NK-92 treated with Interleukin-12 subunit alpha and Interleukin-12 subunit beta, amount 100 ng/mL, for 24 hours (cell line): ENCODE results near the gene TFDP1.

Experiments
- DNase-seq: peaks from one replicate; lab custom pipeline; 2025; lab: John Stamatoyannopoulos, UW

The TFDP1 gene

DNA sequence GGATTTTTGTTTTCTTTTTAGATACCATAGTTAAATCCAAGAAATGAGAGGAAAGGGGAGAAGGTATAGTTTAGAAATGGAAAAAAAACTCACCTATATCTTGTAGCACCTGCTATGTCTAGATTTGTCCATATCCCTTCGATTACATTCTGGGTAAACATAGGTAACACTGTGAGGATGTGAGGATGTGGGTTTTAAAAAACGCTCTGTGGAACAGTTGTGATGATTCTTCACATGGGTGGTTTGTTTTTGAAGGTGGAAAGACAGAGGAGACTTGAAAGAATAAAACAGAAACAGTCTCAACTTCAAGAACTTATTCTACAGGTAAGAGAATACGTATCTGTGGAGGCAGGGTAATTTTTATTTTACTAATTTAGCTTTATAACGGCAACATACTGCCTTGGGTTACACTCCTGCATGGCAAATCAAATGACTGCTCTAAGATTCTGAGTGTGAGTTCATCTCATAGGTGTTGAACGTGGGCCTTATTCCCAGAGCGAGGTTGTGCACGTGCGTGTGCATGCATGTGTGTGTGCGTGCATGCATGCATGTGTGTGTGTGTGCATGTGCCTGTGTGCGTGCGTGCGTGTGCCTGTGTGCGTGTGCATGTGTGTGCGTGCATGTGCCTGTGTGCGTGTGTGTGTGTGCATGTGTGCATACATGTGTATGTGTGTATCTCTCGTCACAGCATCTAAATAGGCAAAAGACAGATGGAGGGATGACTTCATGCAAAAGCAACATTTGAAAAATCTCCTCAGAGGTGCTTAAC lies 49.9 kb downstream of the TFDP1 start:
- DNase-seq, result no peak

DNA sequence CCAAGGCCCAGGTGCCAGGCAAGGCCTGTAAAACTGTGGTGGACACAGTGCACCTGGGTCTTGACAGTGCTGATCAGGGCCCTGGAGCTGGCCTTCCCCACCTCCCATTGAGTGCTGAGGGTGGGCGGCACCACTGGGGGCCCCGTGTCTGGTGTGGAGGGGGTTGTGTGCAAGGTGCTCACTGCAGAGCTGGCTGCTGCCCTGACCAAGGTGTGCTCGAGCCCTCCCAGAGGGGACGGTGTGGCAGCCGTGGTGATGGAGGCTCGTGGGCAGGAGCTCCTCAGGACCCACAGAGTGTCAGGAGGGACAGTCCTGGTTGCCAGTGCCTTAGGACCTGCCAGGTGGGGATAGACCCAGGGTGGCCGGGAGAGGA lies 50.5 kb downstream of the TFDP1 start:
- DNase-seq, result no peak

DNA sequence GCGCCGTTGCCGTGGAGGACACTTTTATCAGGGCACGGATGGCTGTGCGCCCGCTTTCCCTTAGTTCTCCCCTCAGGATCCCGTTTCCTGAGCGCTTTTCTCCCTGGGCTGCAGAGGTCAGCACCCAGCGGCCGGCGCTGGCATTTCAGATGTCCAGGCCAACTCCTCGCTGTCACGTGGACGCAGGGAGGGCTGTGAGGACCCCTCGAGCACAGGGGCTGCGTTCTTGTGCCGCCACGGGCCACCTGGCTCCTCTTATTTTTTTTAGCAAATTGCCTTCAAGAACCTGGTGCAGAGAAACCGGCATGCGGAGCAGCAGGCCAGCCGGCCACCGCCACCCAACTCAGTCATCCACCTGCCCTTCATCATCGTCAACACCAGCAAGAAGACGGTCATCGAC lies 51.2 kb downstream of the TFDP1 start:
- DNase-seq, result no peak

DNA sequence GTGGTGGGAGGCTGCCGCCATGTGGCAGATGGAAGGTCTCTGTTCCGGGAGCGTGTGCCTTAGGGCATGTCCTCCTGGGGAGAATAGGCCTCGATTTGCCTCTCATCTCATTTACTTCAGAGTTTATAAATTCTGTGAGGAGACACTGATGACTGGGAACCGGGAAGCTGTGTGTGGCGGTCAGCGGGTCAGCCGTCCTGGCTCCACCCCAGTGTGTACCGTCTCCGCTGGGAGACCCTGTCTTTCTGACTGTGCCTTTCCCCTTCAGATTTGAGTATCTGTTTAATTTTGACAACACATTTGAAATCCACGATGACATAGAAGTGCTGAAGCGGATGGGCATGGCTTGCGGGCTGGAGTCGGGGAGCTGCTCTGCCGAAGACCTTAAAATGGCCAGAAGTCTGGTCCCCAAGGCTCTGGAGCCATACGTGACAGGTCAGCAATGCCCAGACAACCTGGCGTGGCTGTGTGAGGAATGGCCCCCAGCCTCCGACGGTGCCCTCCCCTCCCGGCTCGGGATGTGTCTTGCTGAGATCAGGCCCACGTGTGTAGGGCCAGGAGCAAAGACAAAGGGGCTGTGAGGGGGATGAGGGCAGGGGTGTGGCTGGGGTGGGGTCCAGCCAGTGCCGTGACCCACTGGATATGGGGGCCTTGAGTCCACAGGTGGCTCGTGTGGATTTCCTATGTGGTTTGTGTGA lies 51.9 kb downstream of the TFDP1 start:
- DNase-seq, result no peak

DNA sequence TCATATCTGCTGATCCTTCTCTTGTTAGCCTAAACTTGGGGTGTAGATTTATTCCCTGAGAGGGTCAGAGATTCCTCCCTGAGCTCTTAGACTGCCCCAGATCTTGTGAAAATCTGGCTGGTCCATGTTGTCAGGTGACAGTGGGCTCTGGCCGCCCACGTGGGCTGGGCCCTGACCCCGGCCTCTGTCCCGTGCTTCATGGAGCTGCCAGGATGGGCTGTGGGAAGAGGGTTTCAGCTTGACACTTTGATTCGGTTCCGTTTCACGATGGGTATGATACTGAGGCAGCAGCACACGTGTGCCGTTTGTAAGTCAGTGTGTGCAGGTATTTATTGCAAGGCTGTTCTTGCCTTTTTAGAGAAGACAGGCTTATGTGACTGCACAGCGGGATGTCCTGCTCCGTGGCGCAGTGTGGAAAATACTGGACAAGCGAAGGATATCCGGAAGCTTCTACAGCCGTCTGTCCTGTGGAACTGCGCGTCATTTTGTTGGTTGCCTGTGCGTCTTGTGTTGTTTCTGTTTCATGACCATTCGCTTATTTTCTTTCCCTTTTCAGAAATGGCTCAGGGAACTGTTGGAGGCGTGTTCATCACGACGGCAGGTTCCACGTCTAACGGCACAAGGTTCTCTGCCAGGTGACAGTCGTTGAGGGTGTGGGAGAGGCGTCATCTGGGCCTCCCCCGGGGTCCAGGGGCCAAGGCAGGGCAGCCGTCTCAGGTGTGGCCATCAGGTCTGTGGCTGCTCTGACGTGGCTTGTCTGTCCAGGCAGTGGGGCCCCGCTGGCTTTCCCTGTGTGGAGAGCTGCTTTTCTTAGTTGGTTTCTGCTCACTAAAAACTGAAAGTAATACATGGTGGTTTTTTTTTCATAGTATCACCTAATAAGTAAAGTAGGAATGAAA lies 53.0 kb downstream of the TFDP1 start:
- DNase-seq, result no peak

DNA sequence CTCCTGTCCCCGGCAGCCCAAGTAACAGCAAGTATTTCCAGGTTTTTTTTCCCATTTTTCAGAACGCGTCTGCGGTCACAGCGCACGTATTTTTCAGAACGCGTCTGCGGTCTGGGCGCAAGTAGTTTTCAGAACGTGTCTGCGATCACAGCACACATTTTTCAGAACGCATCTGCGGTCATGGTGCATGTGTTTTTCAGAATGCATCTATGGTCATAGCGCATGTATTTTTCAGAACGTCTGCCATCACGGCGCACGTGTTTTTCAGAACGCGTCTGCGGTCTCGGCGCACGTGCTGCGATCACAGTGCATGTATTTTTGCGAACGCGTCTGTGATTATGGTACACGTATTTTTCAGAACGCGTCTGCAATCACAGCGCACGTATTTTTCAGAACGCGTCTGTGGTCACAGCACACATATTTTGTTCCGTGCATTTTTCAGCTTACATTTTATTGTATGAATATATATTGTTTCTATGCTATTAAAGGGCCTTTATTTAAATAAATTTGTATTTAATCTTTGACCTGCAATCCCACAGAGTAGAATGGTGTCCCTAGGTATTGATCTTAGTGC lies 53.7 kb downstream of the TFDP1 start:
- DNase-seq, result no peak

DNA sequence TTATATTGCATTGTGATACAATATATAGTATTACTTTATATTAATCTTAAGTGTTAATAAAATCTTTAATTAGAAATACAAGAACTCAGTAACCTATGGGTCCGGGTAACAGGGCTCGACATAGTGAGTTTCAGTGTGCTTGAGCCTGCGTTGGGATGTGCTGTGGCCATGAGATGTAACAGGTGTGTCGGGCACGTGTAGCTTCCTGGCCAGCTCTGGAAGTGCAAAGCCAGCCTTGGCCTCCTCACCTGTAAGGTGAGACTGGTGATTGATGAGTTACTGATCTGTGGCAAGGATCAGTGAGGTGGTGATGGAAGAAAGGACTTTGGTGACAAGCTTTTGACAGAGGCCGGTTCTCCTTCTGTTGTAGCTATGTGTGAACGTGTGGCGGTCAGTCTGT lies 54.3 kb downstream of the TFDP1 start:
- no peak for DNase-seq

DNA sequence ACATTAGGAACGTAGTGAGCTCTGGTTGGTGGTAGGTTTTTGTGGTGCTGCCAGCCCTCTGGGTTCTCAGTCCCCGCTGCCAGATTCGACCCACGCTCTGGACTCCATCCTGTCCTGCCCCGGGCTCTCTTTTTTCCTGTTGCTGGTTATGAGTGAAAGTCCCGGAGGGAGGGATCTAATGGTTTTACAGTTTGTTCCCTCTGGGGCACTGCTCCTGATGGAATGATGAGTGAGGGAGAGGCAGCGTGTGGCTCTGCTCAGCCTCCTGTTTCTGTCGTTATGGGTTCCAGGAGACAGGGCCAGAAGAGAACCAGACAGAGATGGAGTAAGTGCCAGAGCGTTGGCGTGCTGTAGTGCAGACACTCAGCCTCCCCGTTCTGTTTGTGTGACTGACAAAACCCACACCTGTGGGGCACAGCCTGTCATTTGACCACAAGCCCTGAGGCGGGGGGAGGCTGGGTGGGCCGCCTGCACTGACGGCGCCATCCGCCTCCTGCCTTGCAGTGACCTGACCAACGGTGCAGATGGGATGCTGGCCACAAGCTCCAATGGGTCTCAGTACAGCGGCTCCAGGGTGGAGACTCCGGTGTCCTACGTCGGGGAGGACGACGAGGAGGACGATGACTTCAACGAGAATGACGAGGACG lies 55.2 kb downstream of the TFDP1 start:
- DNase-seq, result no peak

DNA sequence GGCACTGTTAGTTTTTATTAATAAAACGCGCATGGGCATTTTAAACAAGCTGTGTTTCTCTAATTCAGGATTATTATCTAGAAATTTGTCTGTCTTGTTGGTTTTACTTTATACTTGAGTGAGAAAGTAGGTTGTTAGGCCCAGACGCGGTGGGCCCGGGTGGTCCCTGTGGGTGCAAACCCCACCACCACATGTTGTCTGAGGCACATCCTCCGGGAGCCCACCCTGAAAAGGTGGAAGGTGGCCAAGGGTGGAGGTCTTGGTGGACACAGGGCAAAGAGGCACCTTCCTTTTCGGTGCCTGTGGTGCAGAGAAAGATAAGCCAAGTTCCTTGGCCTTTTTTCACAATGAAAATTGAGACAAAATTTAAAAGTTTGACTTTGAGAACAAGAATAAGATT lies 56.9 kb downstream of the TFDP1 start:
- no peak for DNase-seq

DNA sequence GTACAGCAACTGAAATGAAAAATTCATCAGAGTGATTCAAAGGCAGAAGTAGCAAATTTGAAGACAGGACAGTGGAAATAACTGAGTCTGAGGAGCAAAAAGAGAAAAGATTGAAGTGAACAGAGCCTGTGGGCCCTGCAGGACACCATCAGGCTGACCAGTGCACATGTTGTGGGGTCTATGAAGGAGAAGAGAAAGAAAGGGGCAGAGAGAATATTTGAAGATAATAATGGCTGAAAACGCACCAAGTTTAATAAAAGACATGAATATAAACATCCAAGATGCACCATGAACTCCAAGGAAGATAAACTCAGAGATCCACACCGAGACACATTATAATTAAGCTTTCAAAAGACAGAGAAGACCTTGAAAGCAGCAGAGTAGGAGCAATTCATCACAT lies 58.0 kb downstream of the TFDP1 start:
- DNase-seq, result no peak

DNA sequence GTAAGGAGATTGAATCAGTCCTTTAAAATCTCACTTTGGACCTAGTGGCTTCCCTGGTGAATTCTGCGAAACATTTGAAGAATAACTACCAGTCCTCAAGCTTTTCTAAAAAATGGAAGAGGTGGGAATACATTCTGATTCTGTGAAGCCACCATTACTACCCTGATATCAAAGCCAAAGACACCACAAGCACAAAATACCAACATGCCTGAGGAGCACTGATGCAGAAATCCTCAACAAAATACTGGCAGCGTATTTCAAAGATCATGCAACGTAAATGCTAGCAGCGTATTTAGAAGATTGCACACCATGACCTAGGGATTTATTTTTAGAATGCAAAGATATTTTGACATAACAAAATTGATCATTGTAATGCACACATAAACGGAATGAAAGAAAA lies 59.0 kb downstream of the TFDP1 start:
- DNase-seq, result no peak

DNA sequence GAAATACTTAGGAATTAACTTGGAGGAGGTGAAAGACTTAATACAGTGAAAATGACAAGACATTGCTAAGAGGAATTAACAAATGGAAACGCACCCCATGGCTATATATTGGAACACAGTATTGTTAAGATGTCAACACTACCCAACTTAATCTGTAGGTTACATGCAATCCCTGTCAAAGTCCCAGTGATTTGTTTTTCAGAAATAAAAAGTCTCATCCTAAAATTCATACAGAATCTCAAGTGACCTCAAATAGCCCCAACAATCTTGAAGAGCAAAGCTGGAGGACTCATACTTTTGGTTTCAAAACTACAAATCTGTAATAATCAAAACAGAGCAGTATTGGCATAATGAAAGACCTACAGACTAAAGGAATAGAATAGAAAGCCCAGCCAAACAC lies 60.2 kb downstream of the TFDP1 start:
- no peak for DNase-seq

DNA sequence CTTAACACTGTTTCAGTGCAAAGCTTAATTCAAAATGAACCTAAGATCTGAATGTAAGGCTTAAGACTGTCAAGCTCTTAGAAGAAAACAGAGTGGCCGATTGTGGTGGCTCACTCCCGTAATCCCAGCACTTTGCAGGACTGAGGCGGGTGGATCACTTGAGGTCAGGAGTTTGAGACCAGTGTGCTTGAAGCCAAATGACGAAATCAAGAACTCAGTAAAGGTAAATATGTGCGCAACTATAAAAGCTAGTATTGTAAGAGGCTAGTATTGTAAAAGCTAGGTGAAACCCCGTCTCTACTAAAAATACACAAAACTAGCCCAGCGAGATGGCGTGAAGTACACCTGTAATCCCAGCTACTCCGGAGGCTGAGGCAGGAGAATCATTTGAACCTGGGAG lies 60.8 kb downstream of the TFDP1 start:
- no peak for DNase-seq

DNA sequence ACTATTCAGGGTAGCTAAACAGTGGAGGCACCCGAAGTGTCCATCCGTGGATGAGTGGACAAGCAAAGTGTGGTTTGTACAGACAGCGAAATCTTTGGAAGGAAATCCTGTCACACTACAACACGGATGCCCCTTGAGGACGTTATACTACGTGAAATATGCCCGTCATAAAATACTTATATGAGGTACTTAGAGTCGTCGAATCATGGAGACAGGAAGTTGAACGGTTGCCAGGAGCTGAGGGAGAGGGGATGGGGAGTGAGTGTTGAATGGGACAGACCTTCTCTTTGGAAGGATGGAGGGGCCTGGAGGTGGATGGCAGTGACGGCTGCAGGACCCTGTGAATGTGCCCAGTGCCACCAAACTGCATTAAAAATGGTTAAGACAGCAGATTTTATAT lies 61.8 kb downstream of the TFDP1 start:
- no peak for DNase-seq

DNA sequence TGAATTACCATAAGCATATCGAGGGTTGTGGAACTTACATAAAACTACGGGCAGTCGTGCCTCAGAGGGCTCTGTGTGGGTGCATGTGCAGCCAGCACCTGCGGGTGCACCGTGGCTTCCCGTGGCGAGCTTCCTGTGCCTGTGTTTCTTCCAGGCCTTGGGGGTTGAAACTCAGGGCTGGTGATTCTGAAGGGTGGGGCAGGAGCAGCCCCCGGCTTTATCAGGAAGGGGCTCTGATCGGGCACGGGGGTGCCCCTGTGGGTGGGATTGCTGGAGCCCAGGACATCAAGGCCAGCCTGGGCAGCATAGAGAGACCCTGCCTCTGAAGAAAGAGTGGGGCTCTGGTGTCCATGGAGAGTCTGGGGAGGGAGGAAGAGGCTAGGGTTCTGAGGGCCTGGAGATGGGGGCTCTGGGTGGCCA lies 62.4 kb downstream of the TFDP1 start:
- DNase-seq, result no peak

DNA sequence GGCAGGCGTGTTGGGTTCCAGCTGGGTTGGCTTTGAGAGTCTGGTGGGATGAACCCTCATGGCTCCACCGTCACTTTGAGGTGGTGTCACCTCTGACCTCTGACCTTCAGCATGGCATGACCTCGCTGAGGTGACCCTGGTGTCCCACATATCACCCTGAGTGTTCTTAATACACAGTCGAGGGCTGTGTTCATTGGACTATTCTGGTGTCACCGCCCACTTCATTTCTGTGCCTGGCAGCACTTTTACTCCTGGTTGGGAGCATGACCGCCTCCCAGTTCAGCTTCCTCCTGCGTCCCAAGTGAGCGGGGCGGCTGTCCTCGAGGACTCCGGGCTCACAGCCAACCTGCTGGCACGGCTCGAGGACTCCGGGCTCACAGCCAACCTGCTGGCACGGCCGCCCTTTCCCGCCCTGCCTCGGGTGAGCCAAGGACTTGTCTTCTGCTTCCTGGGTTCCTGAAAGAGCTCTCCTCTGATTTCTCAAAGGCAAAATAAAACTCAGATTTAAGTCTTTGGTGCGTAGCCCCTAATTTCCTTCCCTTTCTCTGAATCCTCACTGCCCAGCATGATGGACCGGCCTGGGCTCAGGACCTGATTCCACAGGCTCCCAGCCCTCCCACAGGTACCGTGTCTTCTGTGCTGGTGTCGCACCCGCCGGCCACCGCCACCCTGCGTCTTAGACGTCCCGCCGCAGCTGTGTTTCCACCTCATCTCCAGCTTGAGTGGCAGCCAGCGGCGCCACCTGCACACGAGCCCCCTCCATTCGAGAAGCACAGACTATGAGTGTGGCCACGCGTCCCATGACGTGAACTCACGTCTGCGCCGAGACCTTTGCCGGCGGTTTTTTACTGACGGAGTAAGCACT lies 63.0 kb downstream of the TFDP1 start:
- no peak for DNase-seq

DNA sequence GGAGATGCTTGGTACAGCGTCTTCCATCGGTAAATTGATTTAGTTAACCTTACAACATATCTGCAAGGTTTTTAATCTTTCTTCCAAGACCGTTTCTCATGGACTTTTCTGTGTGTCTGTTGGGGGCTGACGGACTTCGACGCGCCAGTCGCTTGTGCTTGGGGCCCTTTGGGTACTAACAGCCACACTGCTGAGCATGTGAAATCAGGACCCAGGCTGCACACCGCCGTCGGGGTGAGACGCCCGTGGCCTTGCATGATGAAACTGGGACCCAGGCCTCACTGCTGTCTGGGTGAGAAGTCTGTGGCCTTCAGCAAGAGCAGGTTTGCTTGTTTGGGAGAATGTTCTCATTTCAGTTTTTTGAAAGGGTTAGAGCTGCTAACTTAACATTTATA lies 63.7 kb downstream of the TFDP1 start:
- no peak for DNase-seq

DNA sequence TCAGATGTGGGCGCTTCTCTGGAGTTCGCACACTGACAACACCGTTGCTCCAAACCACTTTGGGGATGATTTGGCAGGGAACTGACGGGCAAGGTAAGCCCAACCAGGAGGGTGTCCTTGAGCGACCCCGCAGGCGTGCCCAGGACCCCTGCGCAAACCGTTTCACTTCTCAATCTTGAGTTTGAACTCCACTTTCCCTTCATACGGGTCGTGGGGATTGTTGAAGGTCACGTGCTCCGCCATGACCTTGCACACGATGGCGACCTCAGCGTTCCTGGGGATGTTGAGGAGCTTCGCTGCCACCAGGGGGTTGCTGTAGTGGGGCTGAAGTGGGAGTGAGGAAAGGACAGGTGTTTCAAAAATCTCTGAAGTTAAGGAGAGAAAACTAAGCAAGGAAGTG lies 64.7 kb downstream of the TFDP1 start:
- DNase-seq, result no peak

DNA sequence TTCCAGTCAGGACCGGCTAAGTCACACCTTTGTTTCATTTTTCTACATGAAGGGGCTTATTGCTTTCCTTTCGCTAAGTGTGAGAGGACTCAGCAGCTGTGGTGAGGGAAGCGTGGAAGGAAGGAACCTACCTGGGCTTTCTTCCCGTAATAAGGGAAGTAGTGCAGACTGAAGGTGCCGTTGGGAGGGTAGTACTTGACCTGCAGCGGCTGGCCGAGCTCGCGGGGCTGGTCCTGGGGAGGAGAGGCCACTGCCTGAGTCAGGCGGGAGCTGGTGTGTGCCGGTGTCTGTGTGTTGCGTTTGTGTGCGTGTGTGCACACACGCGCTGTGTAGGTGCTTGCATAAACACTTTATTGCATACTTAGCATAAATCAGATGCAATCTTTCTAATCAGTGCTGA lies 65.7 kb downstream of the TFDP1 start:
- DNase-seq, result no peak

DNA sequence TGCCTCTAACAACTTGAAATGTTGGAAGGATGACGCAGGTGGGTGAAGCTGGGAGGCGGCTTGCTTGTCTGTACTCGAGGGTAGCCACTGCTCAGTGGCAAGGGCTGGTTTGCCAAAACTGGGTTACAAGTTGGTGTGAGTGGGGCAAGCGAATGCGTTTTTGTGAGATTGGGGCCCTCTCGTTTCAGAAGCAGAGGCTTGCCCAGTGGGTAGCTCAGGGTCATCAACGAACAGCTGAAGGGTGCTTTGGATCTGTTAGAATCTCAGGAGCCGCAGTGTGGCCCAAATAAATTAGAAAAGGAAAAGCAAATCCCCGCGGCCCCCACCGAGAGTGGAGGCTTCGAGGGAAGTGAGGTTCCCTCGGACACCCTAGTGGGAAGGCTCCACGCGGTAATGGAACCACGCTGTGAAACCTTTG lies 66.2 kb downstream of the TFDP1 start:
- no peak for DNase-seq
